HG02798 (cell line): ENCODE data around the gene TENM3.

Source experiments
- ATAC-seq: cut with Tn5 transposase; IDR thresholded peaks from one replicate; pipeline ENCODE4 v1.9.1; 2021; ENCODE audit warnings: mild to moderate bottlenecking; ENCODE audit not compliant: unreplicated experiment, poor library complexity

TENM3 gene

DNA sequence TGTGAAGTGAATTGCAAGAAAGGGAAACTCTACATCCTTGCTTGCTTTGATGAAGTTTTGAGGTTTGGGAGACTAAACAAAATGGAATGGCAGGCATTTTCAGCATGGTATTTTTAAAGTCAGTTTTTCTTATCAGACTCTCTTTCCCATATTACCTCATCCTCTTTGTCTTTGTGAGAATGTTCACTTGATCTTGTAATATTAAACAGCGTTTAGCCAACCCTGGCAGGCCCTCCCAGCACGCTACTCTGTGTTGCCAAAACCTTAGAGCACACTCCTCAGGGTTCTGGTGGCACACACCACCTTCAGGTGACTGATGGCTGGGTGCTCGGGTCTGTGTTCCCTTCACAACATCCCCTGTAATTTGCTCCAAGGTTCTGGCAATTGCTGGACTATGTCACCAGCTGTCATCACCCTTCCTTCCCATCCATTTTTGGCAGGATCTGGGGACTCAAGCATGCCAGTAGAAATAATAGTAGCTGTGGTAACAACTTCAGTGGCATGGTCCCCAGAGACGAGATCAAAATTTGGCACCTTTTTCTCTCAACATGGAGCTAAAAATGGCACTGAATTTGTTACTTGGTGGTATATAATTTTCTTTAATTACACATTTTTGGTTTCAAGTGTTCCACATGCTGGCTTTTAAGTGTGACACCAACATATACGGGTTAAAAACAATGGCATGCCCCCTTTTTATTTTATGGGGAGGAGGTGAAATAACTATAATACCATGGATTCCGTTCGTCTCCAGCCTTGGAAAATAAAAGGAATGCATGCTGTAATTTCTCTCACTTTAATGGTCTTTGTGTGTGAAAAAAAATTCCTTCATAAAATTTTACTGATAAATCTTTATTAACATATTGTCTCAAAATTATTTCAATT, 400.8 kb downstream of the TENM3 start:
- ATAC-seq: no peak

DNA sequence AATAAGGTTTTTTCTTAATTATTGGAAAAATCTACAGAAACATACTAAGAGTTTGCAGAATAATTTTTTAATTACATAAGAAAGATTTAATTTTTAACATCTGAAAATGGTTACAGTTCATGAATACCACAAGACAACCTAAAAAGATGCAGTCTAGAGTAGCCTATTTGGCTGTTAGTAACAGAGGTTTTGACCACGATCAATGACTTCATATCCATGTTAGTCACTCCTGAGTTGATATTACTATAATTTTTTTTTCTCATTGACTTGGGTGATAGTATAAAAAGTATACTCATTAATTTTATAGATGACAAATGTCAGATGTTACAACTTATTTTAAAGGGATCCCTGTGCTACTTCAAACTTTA, 401.5 kb downstream of the TENM3 start:
- ATAC-seq: no peak

DNA sequence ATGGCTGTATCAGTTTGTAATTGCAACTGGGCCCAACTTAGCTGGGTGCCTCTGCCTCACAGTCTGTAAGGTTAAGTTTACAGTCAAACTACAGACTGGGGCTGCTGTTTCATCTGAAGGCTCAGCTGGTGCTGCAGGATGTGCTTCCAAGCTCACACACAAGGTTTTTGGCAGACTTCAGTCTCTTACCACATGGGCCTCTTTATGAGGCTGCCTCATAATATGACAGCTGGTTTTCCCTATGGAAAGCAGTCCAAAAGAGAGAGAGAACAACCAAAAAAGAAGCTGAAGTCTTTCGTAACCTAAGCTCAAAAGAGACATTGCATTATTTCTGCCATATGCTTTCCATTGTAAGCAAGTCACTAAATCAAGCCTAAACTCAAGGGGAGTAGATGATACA, 402.3 kb downstream of the TENM3 start:
- no peak for ATAC-seq

DNA sequence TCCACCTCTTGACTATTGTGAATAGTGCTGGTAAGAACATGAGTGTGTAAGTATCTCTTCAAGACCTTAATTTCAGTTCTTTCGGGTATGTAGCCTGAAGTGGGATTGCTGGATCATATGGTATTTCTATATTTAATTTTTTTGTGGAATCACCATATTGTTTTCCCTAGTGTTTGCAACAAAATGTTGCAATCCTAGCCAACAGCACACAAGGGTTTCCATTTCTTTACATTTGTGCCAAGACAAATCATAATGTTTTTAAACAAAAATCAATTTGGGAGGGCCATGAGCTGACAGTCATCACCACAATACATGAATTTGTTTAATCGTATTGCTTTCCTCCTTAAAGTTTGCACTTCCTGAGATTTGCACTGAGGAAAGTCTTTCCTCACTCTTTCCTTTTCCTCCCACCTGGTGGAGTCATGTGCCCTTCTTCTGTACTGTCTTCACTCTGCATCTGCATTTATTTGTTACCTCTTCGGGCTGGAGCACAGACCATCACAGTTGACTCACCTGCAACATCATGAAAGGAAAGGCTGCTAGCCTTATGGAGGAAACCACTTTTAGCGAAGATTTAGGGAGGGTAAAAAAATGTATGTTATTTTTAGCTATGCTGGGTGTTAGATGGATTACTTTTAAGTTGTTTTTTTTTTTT, 404.6 kb downstream of the TENM3 start:
- ATAC-seq: no peak

DNA sequence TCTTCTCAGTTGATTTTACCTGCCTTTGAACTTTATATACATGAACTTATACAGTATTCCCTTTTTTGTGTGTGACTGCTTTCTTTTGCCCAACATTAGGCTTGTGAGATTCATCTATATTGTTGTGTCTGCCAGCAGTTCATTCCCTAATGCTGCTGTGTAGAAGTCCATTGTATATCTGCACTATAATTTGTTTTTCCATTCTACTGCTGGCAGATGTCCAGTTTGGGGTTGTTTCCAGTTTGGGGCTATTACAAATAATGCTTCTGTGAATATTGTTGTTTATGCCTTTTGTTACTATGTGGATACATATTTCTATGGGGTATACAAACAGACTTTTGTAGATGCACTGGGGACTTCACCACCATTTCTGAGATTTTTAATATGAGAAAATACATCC, 405.6 kb downstream of the TENM3 start:
- ATAC-seq: no peak

DNA sequence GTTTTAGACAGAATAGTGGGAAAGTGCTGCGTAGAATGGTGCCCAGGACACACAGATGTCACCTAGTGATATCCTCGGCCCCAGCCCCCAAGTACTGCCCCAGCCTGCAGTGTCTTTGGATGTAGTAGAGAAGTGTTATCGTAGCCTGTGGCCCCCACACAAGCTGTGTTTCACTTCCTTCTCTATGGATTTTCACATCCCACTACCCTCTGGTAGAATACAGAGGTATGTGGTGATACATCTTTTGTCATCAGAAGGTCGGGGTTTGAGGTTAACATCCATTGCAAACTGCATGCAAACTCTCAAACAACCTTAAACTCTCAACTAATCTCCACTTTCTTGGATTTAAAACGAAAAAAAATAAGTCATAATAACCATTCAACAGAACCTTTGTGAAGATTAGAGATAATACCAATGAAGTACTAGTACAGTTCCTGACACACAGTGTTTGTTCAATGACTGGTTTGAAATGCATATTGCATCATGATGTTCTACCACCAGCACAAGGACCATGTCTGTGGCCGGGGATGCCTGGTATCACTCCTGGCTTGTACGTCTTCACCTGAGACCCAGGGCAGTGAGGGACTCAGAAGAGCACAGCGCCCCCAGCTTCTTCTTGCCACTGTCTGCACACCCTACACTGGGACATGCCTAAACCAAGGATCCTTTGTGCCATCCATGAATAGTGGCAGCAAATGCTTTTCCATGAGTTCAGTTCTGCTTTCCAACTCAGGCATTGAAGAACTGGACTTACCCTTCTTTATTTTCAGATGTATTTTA, 406.7 kb downstream of the TENM3 start:
- no peak for ATAC-seq

DNA sequence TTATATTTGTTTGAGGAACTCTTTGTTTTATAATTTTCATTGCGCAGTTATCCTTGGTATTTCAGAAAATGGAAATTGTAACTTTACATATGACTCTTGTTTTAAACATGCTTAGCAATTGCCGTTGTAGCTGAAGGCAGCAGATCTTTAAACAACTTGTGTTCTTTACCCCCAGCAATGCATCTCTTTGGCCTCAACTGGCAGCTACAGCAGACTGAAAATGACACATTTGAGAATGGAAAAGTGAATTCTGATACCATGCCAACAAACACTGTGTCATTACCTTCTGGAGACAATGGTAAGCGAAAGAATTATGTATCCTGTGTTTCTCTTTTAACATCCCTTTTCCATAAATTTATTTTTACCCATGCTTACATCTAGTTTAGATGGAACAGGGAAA, 410.4 kb downstream of the TENM3 start:
- ATAC-seq: no peak

DNA sequence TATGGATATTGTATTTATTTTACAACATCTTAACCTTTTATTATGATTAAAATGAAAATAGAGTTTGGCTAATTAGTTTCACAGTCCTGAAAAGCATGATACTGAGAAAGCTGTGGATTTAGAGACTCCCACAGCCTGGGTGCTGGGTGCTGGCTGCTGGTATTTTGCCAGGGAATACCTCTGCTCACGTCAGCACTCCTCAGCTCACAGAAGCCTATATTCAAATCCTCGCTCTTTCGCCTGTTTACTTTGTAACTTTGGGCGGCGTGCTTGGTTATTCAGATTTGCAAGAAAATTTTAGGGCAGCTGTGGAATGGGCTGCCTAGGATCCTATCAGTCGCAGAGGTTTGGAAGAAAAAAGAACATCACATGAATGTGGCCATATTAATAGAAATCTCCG, 412.1 kb downstream of the TENM3 start:
- no peak for ATAC-seq

DNA sequence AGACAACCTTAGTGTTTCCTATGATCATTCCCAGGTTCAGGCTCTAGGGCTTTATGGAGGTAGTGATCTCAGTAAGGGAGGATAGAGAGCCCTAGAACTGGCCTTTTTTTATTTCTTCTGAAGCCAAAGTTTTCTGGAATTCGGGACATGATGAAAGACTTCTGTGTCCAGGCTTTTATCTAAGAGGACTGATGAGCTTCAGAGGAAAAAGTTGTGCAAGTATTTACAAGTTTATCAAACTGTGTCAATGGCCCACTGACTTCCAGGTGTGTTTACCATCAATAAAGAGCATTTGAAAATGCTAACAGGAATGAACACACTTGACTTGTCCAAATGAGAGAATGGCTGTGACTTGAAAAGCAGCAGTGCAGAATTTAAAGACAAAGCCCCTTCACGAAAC, 419.3 kb downstream of the TENM3 start:
- ATAC-seq: no peak

DNA sequence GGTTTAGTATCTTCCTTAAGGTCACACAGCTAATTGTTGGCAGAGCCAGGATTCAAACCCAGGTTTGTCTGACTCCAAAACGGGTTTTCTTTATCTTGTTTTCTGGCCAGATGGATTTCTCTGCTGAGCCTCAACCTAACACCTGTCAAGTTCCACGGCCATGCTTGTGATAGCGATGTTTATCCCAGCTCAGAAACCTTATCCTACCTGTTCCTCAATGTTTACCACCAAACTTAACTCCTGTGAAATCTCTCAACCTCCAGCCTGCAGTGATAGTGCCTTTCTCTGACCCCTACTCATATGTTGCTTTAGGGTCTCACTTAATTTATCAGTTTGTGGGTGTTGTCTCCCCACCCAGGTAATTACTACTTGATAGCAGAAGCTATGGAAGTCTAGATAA, 428.0 kb downstream of the TENM3 start:
- ATAC-seq: no peak

DNA sequence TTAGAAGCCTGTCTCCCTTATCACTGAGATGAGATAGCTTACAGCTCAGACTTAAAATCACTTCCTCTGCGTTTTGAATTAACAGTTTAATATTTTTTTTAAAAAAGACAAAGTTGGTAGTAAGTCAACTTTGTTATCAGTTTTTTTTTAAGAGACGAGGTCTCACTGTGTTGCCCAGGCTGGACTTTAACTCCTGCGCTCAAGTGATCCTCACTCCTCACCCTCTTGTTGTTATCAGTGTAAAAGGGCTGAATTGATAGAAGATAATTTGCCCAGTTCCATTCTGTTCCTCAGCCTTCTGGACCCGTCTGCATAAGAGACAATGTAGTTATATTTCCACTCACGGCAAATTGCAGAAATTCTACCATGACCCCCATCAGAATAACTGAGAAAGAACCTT, 428.5 kb downstream of the TENM3 start:
- ATAC-seq: no peak

DNA sequence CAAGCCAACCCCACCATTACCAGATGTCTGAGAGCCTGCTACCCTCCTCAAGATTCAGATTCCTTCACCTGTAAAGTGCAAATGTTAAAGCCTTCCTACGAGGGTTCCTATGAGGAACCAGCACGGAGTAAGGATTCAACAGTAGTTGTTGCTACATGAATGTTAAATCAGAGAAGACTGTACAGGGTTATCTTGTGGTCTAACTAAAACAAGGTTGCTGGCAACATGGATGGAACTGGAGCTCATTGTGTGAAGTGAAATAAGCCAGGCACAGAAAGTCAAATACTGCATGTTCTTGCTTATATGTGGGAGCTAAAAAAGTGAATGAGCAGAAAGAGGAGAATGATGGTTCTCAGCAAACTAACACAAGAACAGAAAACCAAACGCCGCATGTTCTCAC, 435.4 kb downstream of the TENM3 start:
- no peak for ATAC-seq

DNA sequence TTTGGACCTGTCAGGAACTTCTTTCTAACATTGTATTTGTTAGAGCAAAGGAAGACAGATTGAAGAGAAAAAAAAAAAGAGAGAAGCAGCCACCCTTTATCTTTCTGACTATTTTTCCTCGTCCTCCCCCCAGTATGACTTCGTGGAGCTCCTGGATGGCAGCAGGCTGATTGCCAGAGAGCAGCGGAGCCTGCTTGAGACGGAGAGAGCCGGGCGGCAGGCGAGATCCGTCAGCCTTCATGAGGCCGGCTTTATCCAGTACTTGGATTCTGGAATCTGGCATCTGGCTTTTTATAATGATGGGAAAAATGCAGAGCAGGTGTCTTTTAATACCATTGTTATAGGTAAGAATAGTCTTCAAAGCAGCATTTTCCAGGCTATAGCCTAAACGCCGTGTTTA, 436.3 kb downstream of the TENM3 start:
- ATAC-seq: no peak

DNA sequence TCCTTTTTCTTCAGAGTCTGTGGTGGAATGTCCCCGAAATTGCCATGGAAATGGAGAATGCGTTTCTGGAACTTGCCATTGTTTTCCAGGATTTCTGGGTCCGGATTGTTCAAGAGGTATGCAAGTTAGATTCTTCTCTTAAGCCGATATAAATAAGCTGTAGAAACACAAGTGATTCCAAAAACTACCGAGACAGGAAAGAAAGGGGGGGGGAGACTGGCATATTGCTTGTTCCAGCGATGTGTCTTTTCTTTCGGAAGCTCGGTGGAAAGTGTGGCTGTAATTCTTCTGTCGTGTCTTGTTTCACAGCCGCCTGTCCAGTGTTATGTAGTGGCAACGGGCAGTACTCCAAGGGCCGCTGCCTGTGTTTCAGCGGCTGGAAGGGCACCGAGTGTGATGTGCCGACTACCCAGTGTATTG, 437.0 kb downstream of the TENM3 start:
- ATAC-seq: no peak

DNA sequence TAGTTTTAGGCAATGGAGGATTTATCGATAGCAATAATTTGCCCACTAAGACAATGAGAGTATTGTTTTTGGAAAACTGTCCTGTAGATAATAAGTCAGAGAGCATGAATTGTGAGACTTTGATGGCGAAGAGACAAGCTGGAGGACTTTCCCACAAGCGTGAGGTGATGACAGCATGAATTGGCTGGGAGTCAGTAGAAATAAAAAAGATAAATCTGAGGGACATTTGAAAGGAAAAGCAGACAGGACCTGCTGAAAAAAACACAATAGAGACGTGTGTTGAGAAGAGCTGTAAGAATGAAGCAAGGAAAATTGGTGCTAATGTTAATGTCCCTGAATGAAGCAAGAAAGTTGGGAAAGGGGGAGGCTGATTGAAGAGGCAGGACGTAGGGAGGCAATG, 440.5 kb downstream of the TENM3 start:
- ATAC-seq: no peak

DNA sequence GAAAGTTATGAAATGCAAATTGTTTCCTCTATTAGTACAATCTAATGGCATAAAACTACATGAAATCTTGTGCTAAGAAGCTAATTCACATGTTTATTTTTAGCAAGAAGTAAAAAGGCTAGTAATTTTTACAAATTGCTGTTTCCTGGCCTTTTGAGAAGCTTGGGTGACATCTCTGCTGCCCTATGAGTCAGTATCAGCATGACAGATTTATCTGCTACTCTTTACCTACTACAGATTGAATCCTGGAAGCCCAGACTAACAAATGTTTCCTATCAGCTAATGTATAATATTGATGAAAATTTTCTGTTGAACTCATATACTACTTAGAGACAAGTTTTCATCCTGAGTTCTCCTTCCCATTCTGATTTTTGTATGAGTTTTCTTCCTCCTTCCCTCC, 441.6 kb downstream of the TENM3 start:
- no peak for ATAC-seq

DNA sequence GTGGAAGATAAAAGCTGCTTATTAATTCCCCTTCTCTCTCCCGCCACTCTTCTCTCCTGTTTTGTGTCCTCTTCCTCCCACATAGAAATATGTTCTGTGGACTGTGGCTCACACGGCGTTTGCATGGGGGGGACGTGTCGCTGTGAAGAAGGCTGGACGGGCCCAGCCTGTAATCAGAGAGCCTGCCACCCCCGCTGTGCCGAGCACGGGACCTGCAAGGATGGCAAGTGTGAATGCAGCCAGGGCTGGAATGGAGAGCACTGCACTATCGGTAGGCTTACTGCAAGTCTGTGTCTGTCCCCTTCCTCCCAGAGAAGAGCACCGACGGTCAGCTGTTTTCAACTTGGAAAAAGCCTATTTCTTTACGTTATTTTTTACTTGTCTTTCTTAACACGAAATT, 444.9 kb downstream of the TENM3 start:
- ATAC-seq: no peak

DNA sequence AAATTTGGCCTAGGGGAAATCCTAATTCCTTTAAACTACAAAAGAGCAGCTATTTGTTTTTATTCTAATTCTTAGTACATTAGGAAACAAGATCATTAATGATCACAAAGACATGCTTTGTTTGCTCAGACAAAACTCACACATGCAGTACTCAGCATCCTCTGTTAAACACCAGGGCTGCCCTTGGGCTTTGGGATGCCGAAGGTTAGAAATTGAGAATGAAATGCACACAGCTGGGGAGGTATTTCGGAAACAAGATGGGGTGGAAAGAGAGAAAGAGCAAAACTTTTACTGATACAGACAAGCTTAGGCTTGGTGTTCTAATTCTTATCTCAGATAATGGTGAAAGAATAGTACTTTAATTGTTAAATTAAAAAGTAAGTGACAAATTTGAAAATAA, 451.3 kb downstream of the TENM3 start:
- no peak for ATAC-seq

DNA sequence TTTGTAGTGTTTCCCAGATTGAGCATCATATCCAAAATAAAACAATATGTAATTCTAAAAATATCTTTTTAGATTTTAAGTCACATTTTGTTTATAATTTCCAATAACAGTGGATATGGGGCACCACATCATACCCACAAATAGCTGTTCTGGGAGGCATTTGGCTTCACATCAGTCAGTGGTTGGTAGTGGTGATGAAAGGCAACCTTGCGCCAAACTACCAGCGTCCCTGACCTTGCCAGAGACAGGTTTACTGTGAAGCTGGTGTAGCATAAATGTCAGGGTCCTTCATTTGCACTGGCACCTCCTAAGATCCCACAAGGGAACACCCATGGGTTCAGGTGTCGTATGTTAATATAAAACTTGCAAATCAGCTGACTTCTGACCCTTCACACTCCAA, 451.8 kb downstream of the TENM3 start:
- no peak for ATAC-seq

DNA sequence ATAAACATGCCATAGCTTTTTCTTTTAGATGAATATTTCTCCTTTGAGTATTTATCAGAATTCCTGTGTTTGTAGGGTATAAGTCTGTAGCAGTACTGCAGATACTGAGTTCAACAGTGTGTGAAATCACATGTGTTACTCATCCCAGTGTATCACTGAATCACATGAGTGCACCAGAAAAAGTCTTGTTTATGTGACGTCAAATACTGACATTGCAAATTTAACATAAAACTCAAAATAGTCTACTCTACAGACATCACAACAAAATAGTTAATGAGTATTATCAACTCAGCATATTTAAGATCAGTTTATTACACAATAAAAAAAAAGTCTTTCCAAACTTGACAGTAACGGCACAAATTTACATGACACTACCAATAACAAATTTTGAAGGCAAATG, 452.6 kb downstream of the TENM3 start:
- ATAC-seq: no peak

DNA sequence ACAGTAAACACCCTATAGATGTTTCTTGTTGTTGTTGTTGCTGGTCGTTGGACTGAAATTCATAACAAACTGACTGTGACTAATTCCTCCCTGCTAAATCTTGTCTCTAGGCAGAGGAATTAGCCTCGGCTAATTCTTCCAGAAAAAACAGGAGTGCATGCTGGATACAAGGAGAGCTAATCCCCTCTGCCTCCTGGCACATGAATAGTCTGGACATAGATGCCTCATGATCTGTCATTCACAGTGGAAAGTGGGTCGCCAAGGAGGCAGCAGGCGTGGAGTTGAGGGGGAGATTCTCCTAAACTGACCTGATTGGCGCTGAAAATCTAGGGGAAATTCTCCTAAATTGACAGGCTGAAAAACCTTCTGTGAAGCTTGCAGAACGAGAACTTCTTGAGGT, 453.9 kb downstream of the TENM3 start:
- ATAC-seq: no peak
